Measurements from ENCODE around the gene SLC29A3.

The SLC29A3 gene

DNA sequence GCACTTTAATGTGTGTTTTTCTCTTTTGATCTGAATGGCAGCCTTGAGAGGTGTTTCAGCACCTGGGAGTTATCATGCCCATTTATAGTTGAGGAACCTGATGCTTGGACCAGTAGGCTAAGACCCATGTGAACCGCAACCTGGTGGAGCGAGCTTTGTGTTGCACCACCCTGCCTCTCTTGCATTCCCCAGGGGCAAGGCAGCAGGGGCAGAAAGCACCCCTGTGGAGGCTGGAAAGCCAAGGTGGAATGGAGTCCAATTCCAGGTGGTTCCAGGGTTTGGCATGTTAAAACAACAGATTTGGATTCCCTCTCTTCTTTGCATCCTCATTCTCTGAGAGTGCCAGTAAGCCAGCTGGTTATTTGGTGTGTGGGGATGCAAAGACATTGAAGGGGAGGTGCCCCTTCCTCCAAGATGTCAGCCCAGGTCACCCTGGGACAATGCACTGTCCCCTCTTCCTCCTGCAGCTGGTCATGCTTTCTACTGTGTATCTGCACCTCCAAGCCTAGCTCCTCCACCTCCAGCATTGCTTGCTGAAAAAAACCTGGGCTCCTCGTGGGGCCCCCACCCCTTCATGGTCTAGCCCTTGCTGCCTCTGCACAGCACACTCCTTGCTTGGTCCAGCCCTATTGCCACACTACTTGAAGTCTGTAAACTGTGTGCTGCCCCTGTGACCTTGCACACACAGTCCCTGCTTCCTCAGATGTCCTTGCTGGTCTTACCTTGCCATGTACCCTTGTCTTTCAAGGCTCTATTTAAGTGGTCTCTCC, 72.0 kb downstream of the SLC29A3 start:
- no peak for DNase-seq (ENCODE audit: low read depth in 4 of 4, low spot score in 1 of 4)

DNA sequence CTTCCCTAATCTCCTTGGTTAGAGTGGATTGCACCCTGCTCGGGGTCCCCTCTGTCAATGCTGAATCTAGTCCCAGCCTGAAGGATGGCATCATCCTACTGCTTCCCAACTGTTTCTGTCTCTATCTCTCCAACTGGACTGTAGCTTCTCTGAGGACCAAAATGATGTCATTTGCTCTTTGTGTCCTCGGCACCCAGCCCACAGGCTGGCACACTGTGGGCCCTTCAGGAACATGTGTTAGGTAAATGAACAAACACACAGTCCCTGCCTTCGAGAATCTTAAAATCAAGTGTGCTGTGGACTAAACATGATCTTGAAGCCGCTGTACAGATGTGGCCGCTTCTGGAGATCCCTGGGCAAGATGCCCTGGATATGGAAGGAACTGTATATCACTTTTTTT, 72.6 kb downstream of the SLC29A3 start:
- DNase-seq (ENCODE audit: low read depth in 4 of 4, low spot score in 1 of 4), result no peak

DNA sequence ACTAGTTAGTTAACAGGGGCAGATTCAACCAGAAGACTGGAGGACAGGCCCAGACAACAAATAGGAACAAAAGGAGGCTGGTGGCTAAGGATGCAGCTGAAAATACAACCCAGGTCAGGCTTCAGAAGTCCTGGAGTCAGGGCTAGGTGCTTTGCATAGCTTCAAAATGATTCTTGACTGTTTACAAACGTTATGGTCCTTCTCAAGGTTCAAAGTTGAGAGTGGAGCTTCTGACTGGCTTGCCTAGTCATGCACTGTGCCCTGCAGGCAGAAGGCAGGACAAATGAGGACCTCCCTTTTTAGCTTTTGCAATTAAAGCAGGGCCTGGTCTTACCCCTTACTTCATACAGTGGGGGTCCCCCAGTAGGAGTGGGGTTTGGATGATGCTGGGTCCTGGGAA, 73.2 kb downstream of the SLC29A3 start:
- DNase-seq (ENCODE audit: low read depth in 4 of 4, low spot score in 1 of 4), result no peak

DNA sequence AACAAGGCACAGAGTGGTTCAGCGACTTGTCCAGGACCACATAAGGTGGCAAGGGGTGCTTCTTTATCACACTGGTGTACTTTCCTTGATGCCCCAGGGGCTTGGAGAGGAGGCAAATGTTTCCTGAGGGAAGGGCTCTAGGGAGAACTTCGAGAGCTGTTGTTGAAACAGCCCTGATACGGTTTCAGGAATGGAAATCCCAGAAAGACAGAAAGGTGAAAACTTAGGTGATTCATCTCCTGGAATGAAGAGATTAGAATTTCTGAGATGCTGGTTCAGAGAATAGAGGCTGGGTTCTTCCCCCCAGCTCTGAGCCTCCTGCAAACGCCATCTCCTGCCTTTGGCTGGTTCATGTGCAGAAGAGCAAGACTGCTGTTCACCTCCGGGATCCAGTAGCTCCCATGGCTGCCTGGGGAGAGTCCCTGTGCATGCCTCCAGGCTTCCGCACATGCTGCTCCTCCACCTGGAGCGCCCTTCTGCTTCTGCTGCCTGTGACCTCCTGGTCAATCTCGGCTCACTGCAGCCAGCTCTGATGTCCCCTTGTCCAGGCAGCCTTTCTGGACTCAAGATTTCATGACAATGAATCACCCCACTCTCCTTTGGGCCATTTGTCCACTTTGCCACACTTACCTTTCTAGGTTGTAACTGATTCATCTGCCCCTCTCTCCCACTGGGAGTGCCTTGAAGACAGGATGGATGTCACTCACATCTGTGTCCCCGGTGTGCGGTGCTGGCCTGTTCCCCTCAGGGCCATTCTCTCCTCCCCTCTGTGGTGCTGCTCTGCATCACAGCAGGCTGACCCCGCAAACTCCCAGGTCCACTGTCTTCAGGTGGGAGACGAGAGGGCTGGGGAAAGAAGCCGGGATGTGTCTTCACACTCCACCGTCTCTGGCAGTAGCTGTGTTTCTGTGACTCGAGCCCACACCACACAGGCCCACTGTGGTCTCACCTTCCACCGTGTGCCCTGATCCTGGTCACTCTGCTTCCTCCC, 74.0 kb downstream of the SLC29A3 start:
- DNase-seq (ENCODE audit: low read depth in 4 of 4, low spot score in 1 of 4), result no peak

DNA sequence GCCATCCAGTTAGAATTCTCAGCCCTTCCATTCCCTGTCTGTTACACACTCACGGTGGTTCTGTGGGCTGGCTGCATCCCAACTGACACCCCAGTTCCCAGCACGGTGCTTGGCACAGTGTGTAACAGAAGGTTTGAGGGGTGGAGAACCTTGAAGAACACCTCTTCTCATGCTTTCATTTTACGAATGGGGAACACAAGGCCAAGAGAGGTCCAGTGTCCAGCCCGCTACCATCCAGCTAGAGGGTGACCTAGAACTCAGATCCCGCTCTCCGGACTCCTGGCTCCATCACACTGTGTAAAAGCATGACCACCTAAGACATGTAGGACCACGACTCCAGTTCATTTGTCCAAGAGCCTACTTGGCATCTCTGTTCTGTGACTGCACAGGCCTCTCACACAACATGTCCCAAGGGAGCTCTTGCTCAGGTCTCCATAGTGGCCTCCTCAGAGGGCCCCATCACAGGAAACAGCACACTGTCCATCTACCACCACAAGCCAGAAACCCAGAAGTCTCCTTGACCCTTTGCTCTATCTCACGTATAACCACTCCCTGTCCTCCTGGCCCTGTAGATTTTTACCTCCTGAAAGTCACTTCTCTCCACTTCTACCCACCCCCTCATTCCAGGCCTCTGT, 74.9 kb downstream of the SLC29A3 start:
- no peak for DNase-seq (ENCODE audit: low read depth in 4 of 4, low spot score in 1 of 4)

DNA sequence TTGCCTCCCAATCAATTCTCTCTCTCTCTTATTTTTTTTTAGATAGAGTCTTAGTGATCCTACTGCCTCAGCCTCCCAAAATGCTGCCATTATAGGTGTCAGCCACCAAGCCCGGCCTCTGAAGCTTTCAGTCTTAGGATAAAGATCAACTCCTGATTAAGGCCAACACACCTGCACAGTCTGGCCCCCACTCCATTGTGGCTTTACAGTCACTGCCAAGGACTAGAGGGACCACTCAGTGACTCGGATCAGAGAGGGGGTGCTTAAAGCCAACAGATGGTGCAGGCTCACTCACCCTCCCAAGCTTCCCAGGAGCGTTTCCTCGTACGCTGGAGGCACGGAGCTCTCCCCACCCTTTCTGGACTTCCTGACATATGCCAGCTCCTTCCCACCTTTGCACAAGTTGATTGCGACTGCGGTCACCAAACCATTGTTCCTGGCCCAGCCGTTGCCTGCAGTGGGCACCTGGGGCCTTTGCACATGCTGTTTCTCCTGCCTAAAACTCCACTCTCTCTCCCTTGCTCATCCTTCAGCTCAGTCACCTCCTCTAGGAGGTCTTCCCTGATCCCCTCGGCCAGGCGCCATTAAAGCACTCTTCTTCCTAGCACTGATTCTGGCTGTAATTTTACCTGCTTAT, 76.0 kb downstream of the SLC29A3 start:
- DNase-seq (ENCODE audit: low read depth in 4 of 4, low spot score in 1 of 4), result no peak

DNA sequence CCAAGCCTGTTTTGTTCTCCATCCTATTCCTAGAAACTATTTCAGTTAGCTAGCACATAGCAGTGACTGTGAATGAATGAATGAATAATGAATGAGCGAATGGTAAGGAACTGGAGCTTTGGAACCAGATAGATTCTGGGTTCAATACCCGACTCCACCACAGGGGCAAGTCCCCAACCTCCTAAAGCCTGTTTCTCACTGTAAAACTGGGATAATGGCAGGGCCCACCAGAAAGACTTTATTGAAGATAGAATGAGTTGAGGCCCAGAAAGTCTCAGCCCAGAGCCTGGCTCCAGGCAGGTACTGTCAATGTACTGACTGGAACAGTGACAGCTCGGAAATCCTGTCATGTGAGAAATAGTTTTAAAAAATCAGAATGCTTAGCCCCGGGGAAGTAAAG, 76.6 kb downstream of the SLC29A3 start:
- DNase-seq (ENCODE audit: low read depth in 4 of 4, low spot score in 1 of 4), result no peak

DNA sequence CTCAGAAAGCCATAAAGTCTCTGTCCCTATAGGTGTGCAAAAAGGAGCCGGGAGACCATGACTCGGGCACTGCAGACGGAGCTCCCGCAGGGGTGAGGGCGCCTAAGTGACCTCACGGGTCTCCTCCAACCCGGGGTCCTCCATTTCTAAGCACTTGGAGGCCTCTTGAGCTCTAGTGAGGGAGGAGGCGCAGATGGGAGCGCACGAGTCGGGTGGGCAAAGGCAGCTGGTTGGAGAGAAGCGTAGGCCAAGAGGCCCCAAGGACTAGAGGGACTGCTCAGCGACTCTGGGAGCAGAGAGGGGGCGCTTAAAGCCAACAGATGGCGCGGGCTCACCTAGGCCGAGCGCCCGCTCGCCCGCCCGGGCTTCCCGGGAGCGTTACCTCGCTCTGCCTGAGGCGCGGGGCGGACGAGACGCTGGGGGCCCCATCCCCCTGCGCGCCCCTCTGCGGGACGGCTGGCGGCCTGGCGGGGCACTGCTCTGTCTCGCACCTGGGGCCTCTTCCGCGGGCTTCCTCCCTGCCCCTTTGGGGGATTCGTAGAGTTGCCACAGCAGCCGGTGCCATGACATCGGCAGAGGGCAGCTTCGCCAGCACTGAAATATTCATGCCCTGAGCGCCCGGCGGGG, 77.1 kb downstream of the SLC29A3 start:
- peak in 1 of 4 experiments; percentile 33 for DNase-seq (ENCODE audit: low read depth in 4 of 4, low spot score in 1 of 4)

DNA sequence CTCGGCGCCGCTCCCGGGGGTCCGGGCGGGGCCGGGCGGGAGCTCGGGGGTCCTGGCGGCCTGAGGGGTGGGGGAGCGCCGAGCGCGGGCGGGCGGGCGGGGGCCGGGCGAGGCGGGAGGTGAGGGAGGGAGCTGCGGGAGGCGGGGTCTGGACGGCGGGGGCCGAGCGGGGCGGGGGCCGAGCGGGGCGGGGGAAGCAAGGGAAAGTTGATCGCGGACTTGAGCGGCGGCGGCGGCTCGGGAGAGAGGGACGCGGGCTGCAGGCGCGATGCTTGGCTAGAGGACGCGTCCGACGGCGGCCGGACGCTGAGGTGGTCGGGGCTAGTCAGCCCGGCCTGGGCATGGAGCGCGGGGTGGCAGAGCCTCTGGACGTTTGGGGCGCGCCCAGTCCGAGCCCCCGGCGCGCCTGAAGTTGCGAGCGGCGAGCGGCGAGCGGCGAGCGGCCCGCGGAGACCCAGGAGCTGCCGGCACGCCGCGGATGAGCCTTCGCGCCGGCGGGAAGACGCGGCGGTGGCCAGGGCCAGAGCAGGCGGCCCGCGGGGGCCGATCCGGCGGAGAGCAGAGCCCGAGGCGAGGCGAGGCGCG, 77.7 kb downstream of the SLC29A3 start, which contains the start of gene CDH23:
Gene CDH23 (plus strand): TSS at position 210 of the 585 bp plus-strand sequence. CDS start 42,912 bp downstream, outside the sequence.
- DNase-seq (ENCODE audit: low read depth in 4 of 4, low spot score in 1 of 4), result no peak

DNA sequence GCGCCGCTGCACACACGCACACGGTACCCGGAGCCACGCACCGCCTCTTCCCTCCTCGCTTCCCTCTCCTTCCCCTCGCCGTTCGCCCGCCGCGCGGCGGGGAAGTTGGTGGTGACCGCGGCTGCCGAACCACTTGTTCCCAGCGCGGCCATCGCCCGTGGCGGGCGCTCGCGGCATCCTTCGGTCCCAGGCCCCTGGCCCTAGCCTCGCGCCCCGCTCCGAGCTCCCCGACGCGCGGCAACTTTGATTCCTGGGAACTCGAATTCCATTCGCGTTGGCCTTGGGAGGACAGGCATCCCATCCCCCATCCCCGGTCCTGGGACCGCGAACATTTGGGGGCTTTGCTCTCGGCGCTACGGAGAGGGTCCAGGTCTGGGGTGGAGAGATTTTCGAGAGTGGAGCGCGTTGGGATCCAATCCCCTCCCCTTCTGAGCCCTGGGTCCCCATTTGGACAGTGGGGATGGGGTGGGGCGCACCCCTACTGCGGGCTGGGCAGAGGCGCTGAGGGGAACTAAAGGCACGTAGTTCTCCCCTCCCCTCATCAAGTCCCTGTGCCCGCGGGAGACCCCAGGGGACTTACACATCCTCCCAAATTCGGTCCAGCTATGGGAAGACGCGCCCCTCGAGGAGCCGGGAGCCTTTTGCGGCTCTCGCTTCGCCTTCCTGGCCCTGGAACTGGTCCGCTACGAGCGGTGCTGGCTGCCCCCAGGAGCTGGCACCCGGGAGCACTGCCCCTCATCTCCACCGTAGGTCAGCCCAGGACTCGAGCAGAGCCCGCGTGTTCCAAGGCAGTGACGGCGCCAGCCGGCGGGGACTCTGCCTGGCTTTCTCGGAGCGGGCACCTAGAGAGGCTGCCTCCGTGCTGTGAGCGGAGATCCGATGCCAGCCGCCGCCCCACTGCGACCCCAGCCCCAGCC, 78.5 kb downstream of the SLC29A3 start:
- DNase-seq (ENCODE audit: low read depth in 4 of 4, low spot score in 1 of 4), result no peak

DNA sequence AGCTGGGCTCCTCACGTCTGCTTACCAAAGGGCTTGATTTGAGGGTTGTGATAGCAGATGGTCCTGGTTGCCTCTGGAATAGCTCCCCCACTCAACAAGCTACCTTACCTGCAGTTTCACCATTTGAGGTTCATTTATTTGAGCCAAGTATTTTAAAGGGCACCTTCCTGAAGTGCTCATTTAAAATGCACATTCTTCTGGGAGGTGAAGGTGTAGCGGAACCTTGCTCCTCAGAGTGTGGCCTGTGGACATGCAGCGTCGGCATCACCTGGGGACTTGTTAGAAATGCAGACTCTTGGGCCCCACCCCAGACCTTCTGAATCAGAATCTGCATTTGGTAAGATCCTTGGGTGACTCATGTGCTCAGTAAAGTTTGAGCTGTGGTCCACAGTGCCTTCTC, 79.9 kb downstream of the SLC29A3 start:
- no peak for DNase-seq (ENCODE audit: low read depth in 4 of 4, low spot score in 1 of 4)

DNA sequence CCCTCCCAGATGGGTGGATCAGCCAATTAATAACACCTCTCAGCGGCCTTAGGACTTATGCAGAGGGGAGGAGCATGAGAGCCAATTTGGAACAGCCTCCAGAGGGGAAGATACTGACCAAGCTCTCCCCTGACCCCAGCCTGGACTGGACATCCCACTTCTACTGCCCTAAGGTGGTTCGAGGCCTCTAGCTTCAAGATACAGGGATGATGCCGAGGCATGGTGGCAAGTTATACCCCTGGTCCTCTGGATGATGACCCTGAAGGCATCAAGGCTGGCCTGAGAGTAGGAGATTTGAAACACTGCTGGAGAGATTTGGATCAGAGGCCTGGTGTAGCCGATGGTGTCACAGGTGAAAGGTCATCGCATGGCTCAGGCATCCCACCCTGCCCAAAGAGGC, 80.9 kb downstream of the SLC29A3 start:
- DNase-seq (ENCODE audit: low read depth in 4 of 4, low spot score in 1 of 4), result no peak

DNA sequence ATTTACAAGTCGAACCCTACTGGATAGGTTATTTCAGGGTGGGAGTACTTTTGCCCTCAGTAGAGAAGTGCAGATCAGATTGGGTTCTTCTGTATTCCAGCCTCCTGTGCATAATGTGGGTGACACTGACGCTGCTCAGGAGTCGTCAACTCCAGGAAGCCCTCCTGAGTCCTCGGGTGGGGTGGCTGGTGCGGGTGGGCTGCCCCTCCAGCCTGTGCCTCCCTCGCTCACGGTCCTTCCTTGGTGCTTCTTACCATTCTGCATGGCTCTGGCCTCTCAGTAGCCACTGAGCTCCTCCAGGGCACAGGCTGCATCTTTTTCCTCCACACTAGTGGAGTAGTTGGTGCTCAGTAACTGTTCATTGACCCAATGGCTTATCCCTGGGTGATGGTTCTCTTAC, 82.0 kb downstream of the SLC29A3 start:
- no peak for DNase-seq (ENCODE audit: low read depth in 4 of 4, low spot score in 1 of 4)

DNA sequence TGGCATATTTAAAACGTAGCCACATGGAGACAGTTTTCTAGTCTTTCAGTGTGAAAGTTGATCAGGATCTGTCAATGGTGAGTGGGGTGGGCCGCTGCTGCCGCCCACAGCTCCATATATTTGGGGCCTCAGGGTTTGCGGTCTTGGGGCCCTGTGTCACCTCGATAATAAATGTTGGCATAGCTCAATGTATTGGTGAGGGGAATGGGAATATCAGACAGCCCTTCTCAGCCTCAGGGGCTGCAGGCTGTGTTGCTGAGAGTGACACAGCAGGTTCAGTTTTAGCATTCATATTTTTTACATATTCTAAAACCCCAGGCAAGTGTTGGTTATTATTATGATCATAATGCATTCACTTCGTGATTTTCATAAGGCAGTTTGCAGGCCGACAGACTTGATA, 82.9 kb downstream of the SLC29A3 start:
- DNase-seq (ENCODE audit: low read depth in 4 of 4, low spot score in 1 of 4), result no peak

DNA sequence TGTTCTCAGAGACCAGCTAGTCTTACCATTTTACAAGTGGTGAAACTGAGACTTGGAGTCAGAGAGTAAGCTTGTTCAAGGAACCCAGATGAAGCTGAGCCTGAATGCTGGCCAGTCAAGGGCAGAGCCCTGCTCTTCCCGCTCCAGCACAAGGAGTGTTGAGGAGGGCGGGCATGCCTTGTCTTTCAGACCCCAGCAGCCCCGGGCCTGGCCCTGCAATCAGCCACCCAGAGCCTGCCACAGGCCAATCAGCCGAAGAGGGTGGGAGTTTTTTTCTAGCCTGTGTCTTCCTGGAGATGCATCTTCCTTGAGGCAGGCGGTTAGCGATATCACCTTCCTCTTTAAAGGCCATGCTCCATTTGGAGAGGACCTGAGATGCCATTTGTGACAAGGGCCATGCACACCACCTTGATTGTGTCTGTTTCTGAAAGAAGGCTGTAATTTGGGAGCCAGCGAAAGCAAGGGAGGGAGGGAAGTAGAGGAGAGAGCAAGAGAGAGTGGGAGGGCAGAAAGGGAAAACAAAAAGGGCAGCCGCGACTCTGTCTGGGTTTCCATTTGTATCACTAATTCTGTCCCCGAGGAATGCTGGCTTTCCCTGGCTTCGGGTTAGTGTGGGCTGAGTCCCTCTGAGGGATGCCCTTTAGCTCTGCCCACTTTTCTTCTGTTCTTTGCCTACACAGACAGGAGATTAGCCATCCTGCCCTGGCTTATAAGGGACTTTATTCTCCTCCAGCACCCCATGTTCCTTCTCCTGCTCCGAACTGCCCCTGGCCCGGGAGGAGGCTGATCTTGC, 85.6 kb downstream of the SLC29A3 start:
- no peak for DNase-seq (ENCODE audit: low read depth in 4 of 4, low spot score in 1 of 4)

DNA sequence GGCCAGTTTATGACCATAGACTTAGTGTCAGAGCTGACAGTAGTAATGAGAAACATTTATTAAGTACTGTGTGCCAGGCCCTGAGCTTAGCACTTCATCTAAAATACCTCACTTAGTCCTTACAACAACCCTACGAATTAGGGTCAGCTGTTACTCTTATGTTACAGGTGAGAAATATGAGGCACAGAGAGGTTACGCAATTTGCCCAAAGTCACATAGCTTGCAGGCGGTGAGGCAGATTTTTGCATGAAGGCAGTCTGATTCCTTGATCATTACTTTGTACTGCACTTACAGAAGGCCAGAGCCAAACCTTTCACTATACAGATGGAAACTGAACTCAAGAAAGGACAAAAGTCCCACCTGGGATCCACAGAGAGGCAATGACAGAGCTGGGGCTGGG, 87.8 kb downstream of the SLC29A3 start:
- DNase-seq (ENCODE audit: low read depth in 4 of 4, low spot score in 1 of 4), result no peak

DNA sequence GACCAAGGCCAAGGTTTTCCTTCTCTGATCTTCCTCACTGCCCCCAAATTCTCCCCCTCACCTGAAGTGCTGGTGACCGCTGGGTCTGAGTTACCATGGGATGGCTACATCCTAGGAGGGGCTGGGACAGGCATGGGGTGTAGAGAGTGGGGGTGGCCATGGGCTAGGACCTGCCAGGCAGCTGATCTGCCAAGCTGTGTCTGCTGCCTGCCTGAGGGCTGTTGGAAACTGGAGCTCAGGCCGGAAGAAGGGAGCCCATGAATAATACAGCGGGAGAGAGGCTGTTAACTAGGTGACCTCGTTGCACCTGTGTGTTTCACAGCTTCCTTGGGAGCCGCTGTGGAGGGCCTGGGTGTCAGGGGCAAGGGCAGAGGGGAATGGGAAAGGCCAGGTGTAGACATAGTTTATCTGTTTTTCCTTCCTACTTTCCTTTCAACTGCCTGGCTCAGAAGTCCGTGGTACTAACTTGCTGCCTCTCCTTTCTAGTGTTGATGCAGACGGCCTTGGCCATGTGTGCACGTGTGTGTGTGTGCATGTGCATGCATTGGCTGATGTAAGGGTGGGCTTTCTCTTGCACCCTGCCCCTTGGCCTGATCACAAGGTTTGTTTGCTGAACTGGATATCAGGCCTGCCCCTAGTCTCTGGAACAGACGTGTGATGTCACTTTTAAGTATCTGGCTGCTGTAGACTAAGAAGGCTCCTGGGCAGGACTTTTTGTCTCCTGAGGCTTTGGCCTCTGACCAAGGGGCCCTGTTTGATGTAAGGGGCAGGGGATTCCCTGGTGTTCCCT, 89.6 kb downstream of the SLC29A3 start:
- no peak for DNase-seq (ENCODE audit: low read depth in 4 of 4, low spot score in 1 of 4)
